Pancreas (tissue), 10 donors: ENCODE data around the gene SLC25A12. TPM values are rescaled to one million over a fixed set of nuclear protein-coding genes. Genes with fewer than 3 reads are reported as not detected.

Source experiments
- ATAC-seq, 4 donors: fragments of 200-7000 bp; cut with Tn5 transposase; one replicate each; pipeline versions ENCODE4 v1.8.0 to v1.9.1; 2020; ENCODE audit warnings: mild to moderate bottlenecking in 4 of 4, moderate library complexity in 4 of 4
- DNase-seq, 6 donors: peaks; one replicate each; pipeline ENCODE4 v3.0.0-alpha.2; 2020
- FAIRE-seq: peaks from 2 replicates; lab custom pipeline; 2012; peaks lifted over from hg19 to GRCh38; lab: Jason Lieb, UNC
- H3K27ac ChIP-seq, 4 donors: fragments of 200-600 bp; sonication (generic); 1 replicate in 3 of 4; 2 replicates in 1 of 4; pipeline versions ENCODE4 v1.5.0 to v1.8.0; 2020
- H3K27me3 ChIP-seq, 4 donors: fragments of 200-600 bp; one replicate each; pipeline ENCODE4 v1.8.0; 2021
- H3K36me3 ChIP-seq, 3 donors: fragments of 200-600 bp; sonication (generic) in 1 of 3; one replicate each; pipeline versions ENCODE4 v1.5.0 to v1.8.0; 2020 to 2021
- H3K4me1 ChIP-seq, 3 donors: fragments of 200-600 bp; one replicate each; pipeline ENCODE4 v1.8.0; 2021
- H3K4me3 ChIP-seq, 4 donors: fragments of 200-600 bp; sonication (generic) in 2 of 4; one replicate each; pipeline versions ENCODE4 v1.5.0 to v1.8.0; 2020 to 2021
- H3K9me3 ChIP-seq, 4 donors: fragments of 200-600 bp; one replicate each; pipeline ENCODE4 v1.8.0; 2021
- CTCF ChIP-seq, 4 donors: fragments of 200-600 bp; sonication (generic) in 3 of 4; IDR thresholded peaks; one replicate each; pipeline versions ENCODE4 v1.5.0 to v1.8.0; 2021; ENCODE audit warnings: antibody characterized with exemption in 4 of 4
- WGBS, 2 donors: extraction: QIAGEN DNeasy Blood & Tissue Kit; methylation state at CpG; one replicate each; pipeline ENCODE4 v1.1.7; 2013; 5-methylcytosine and 5-hydroxymethylcytosine counted together
- intact Hi-C, 3 donors: fragments of 100-400 bp; cut with DNase I; formaldehyde crosslinking; loops; one replicate each; pipeline versions ENCODE4 v1.11.1 to v1.14.2; 2022
- polyA plus RNA-seq, 2 donors: library from polyadenylated mRNA; stranded (reverse); fragments of 200-250 nt; gene quantifications; one replicate each; pipeline ENCODE4 v1.2.3, GENCODE V29; 2013
- total RNA-seq, 6 donors: library from RNA; stranded (reverse); fragmentation: NEBNext Ultra II Directional in 4 of 6; extraction: Animal tissue kit (Norgen Biotek cat#: 25700) in 4 of 6; gene quantifications; one replicate each; pipeline versions ENCODE4 v1.2.1 to v1.2.4, GENCODE V29; 2021 to 2023
- donor health status: healthy with polysubstance abuse.
- donor health status: DM: no; HTN: no; CAD: no; lungs with moderate emphysema.
- donor health status: DM: no; HTN: no; CAD: no.
- donor health status: control.
- donor health status: control.
- donor health status: Bipolar disorder and iron deficiency.
- donor health status: DM: yes; HTN: yes; CAD: no.
- donor health status: DM: no; HTN: no; CAD: no.
- donor health status: DM: no; HTN: no; CAD: no.
- donor health status: DM: yes; HTN: yes; CAD: no.

SLC25A12 gene
- total and polyA plus RNA-seq, 8 donors: 1.7 to 8.9 (median 3.0) TPM

- DNase-seq: no peak
- TF ChIP-seq CTCF (IDR thresholded peaks at IDR 0.05): no peak
- no peaks in the 10 kb centered on the region for H3K4me1 ChIP-seq
- H3K4me3 ChIP-seq: no peak overlapping the region
- H3K27me3 ChIP-seq: no peaks in the 10 kb centered on the region
- no peak overlapping the region for H3K27ac ChIP-seq
- intact Hi-C loops: no loop called here
- FAIRE-seq: no peak
- H3K36me3 ChIP-seq: no peaks in the 10 kb centered on the region
- H3K9me3 ChIP-seq: no peaks in the 10 kb centered on the region
- ATAC-seq: no peak
These were observed 47.1 kb downstream of the SLC25A12 start for GRCh38 chr2:171846894-171847293.

- Histone ChIP-seq H3K27me3 (no peaks in the 10 kb centered on the region), H3K27ac (no peak overlapping the region)
- no peak for ATAC-seq
These were observed 52.0 kb downstream of the SLC25A12 start for GRCh38 chr2:171841996-171842395.

GRCh38 chr2:171837736-171838135, 56.3 kb downstream of the SLC25A12 start:
- peak in 1 of 4 donors; percentile 17 for ATAC-seq
- H3K27me3 ChIP-seq: no peaks in the 10 kb centered on the region
- DNase-seq: no peak
- intact Hi-C loops: no loop called here
- 0 to 24% methylated on average over 2 of the region's 2 CpGs for WGBS, 2 donors
- no peaks in the 10 kb centered on the region for H3K4me1 ChIP-seq
- no peak for FAIRE-seq
- TF ChIP-seq CTCF (IDR thresholded peaks at IDR 0.05): no peak
- H3K36me3 ChIP-seq: no peaks in the 10 kb centered on the region
- no peaks in the 10 kb centered on the region for H3K9me3 ChIP-seq
- H3K4me3 ChIP-seq: no peak overlapping the region
- no peak overlapping the region for H3K27ac ChIP-seq

More at GRCh38 chr2:171841996-171842395, 52.0 kb downstream of the SLC25A12 start:
- intact Hi-C loops: no loop called here
- no peaks in the 10 kb centered on the region for H3K36me3 ChIP-seq
- no peaks in the 10 kb centered on the region for H3K4me1 ChIP-seq
- no peak for FAIRE-seq
- no peaks in the 10 kb centered on the region for H3K9me3 ChIP-seq
- no peak for TF ChIP-seq CTCF (IDR thresholded peaks at IDR 0.05)
- no peak for DNase-seq
- H3K4me3 ChIP-seq: no peak overlapping the region
- 94% methylated on average over 2 of the region's 2 CpGs for WGBS, 2 donors

- FAIRE-seq: no peak
- H3K9me3 ChIP-seq: no peaks in the 10 kb centered on the region
- no peaks in the 10 kb centered on the region for H3K27me3 ChIP-seq
- no peaks in the 10 kb centered on the region for H3K4me1 ChIP-seq
- no peaks in the 10 kb centered on the region for H3K36me3 ChIP-seq
- no peak overlapping the region for H3K27ac ChIP-seq
- 89 to 92% methylated on average over 6 of the region's 6 CpGs for WGBS, 2 donors
- no peak for DNase-seq
- intact Hi-C loops: no loop called here
- no peak for TF ChIP-seq CTCF (IDR thresholded peaks at IDR 0.05)
- no peak for ATAC-seq
- H3K4me3 ChIP-seq: no peak overlapping the region
These were observed 57.7 kb downstream of the SLC25A12 start for GRCh38 chr2:171836146-171836910.

GRCh38 chr2:171835386-171835785, 58.7 kb downstream of the SLC25A12 start:
- ATAC-seq (no peak), DNase-seq (no peak), FAIRE-seq (no peak)
- intact Hi-C loops: no loop called here
- H3K27me3 ChIP-seq: no peaks in the 10 kb centered on the region
- no peaks in the 10 kb centered on the region for H3K9me3 ChIP-seq
- no peak for TF ChIP-seq CTCF (IDR thresholded peaks at IDR 0.05)
- H3K4me3 ChIP-seq: no peak overlapping the region
- 86 to 90% methylated on average over 4 of the region's 4 CpGs for WGBS, 2 donors
- H3K4me1 ChIP-seq: no peaks in the 10 kb centered on the region
- no peak overlapping the region for H3K27ac ChIP-seq
- no peaks in the 10 kb centered on the region for H3K36me3 ChIP-seq
